Stimulated activated naive CD4-positive, alpha-beta T cell treated with Interleukin-2 at 50 U/mL for 16 hours (primary cell): ENCODE data around the gene MEF2C.

ENCODE experiments used
- DNase-seq: peaks from one replicate; lab custom pipeline; 2025; lab: John Stamatoyannopoulos, UW

The MEF2C gene

GRCh38 chr5:88713818-88714217 is 169.2 kb downstream of the MEF2C start:
- no peak for DNase-seq

- DNase-seq, result no peak
Measured at GRCh38 chr5:88708682-88709398, 174.1 kb downstream of the MEF2C start.

GRCh38 chr5:88708021-88708420 is 175.0 kb downstream of the MEF2C start:
- DNase-seq, result no peak

- DNase-seq, result no peak
Measured at GRCh38 chr5:88707216-88707965, 175.6 kb downstream of the MEF2C start.

- DNase-seq, result no peak
Measured at GRCh38 chr5:88702332-88702731, 180.7 kb downstream of the MEF2C start.

- DNase-seq, result no peak
Measured at GRCh38 chr5:88700121-88700520, 182.9 kb downstream of the MEF2C start.

GRCh38 chr5:88698290-88698689 is 184.7 kb downstream of the MEF2C start:
- DNase-seq, result no peak

- no peak for DNase-seq
Measured at GRCh38 chr5:88696466-88696865, 186.5 kb downstream of the MEF2C start.

- DNase-seq, result no peak
Measured at GRCh38 chr5:88695931-88696330, 187.1 kb downstream of the MEF2C start.

- no peak for DNase-seq
Measured at GRCh38 chr5:88695232-88695631, 187.8 kb downstream of the MEF2C start.

GRCh38 chr5:88694023-88694679 is 188.8 kb downstream of the MEF2C start:
- DNase-seq, result no peak

GRCh38 chr5:88693071-88693932 is 189.7 kb downstream of the MEF2C start:
- no peak for DNase-seq

GRCh38 chr5:88691945-88692868 is 190.8 kb downstream of the MEF2C start:
- no peak for DNase-seq

GRCh38 chr5:88691230-88691582 is 191.8 kb downstream of the MEF2C start:
- DNase-seq, result no peak

GRCh38 chr5:88690409-88691229 is 192.4 kb downstream of the MEF2C start:
- DNase-seq, result peak; percentile 46

- no peak for DNase-seq
Measured at GRCh38 chr5:88689668-88690408, 193.1 kb downstream of the MEF2C start.

GRCh38 chr5:88688984-88689667 is 193.9 kb downstream of the MEF2C start:
- no peak for DNase-seq

GRCh38 chr5:88688156-88688983 is 194.6 kb downstream of the MEF2C start:
- no peak for DNase-seq
